ENCODE data around the gene GPR68. TPM values are rescaled to one million over a fixed set of nuclear protein-coding genes. Genes with fewer than 3 reads are reported as not detected.

The GPR68 gene
- 1 to 10 TPM; 1.8 to 2.0 TPM for total RNA-seq

- no peak for TF ChIP-seq CTCF (IDR thresholded peaks at IDR 0.05)
- Histone ChIP-seq H3K36me3 (no peaks in the 10 kb centered on the region), H3K27ac (no peak within 1 kb of the TSS), H3K4me3 (peak within 1 kb of the TSS; percentile 5), H3K27me3 (replicated peaks; ENCODE audit: insufficient read depth) (no peaks in the 10 kb centered on the region), H3K4me1 (ENCODE audit: control insufficient read depth in 1 of 2, low read depth in 2 of 2) (peaks cover 0 to 9% of the 10 kb centered on the region in 2 donors), H3K9me3 (no peaks in the 10 kb centered on the region)
- ATAC-seq (ENCODE audit: insufficient number of reproducible peaks, low FRiP score, low read depth) (no peak), DNase-seq (ENCODE audit: low spot score) (no peak)
Observed at GRCh38 chr14:91244501-91244901, at the start of gene GPR68. GPR68 (minus strand) TSS chr14:91244704; CDS start chr14:91235050, 9,654 bp downstream.

GRCh38 chr14:91294153-91294552 lies 49.6 kb upstream of the GPR68 start:
- no peak overlapping the region for H3K27ac ChIP-seq
- no peaks in the 10 kb centered on the region for H3K27me3 ChIP-seq (replicated peaks; ENCODE audit: insufficient read depth)
- H3K4me1 ChIP-seq (ENCODE audit: control insufficient read depth in 1 of 2, low read depth in 2 of 2): no peaks in the 10 kb centered on the region
- H3K9me3 ChIP-seq: no peaks in the 10 kb centered on the region
- no peak for DNase-seq (ENCODE audit: low spot score)
- no peak for ATAC-seq (ENCODE audit: insufficient number of reproducible peaks, low FRiP score, low read depth)
- H3K36me3 ChIP-seq: no peaks in the 10 kb centered on the region
- no peak for TF ChIP-seq CTCF (IDR thresholded peaks at IDR 0.05)
- H3K4me3 ChIP-seq: no peak overlapping the region

- no peak for ATAC-seq (ENCODE audit: insufficient number of reproducible peaks, low FRiP score, low read depth)
- TF ChIP-seq CTCF (IDR thresholded peaks at IDR 0.05): no peak
- no peak overlapping the region for H3K4me3 ChIP-seq
- DNase-seq (ENCODE audit: low spot score): no peak
- no peaks in the 10 kb centered on the region for H3K27me3 ChIP-seq (replicated peaks; ENCODE audit: insufficient read depth)
- H3K9me3 ChIP-seq: no peaks in the 10 kb centered on the region
- no peaks in the 10 kb centered on the region for H3K36me3 ChIP-seq
- no peaks in the 10 kb centered on the region for H3K4me1 ChIP-seq (ENCODE audit: control insufficient read depth in 1 of 2, low read depth in 2 of 2)
- H3K27ac ChIP-seq: no peak overlapping the region
Observed at GRCh38 chr14:91293281-91293680, 48.8 kb upstream of the GPR68 start.

GRCh38 chr14:91292491-91292890 lies 48.0 kb upstream of the GPR68 start:
- DNase-seq (ENCODE audit: low spot score): no peak

GRCh38 chr14:91291786-91292405 lies 47.4 kb upstream of the GPR68 start:
- Histone ChIP-seq H3K27ac (no peak overlapping the region), H3K4me3 (no peak overlapping the region)
- ATAC-seq (ENCODE audit: insufficient number of reproducible peaks, low FRiP score, low read depth): no peak

More at GRCh38 chr14:91292491-91292890, 48.0 kb upstream of the GPR68 start:
- no peak for ATAC-seq (ENCODE audit: insufficient number of reproducible peaks, low FRiP score, low read depth)
- H3K9me3 ChIP-seq: no peaks in the 10 kb centered on the region
- no peak for TF ChIP-seq CTCF (IDR thresholded peaks at IDR 0.05)
- no peaks in the 10 kb centered on the region for H3K36me3 ChIP-seq
- H3K4me3 ChIP-seq: no peak overlapping the region
- no peak overlapping the region for H3K27ac ChIP-seq
- H3K4me1 ChIP-seq (ENCODE audit: control insufficient read depth in 1 of 2, low read depth in 2 of 2): no peaks in the 10 kb centered on the region
- no peaks in the 10 kb centered on the region for H3K27me3 ChIP-seq (replicated peaks; ENCODE audit: insufficient read depth)

More at GRCh38 chr14:91291786-91292405, 47.4 kb upstream of the GPR68 start:
- Histone ChIP-seq H3K27me3 (replicated peaks; ENCODE audit: insufficient read depth) (no peaks in the 10 kb centered on the region), H3K36me3 (no peaks in the 10 kb centered on the region), H3K9me3 (no peaks in the 10 kb centered on the region), H3K4me1 (ENCODE audit: control insufficient read depth in 1 of 2, low read depth in 2 of 2) (no peaks in the 10 kb centered on the region)
- no peak for DNase-seq (ENCODE audit: low spot score)
- TF ChIP-seq CTCF (IDR thresholded peaks at IDR 0.05): no peak

Measured in thoracic aorta (tissue), 2 donors.